GM12872 (cell line): ENCODE results near the gene SRRM2.

Experiments used
- CTCF ChIP-seq: IDR thresholded peaks from 3 replicates; pipeline ENCODE4 v1.5.1; 2011; ENCODE audit warnings: low read depth, mild to moderate bottlenecking, low read length, moderate library complexity; ENCODE audit not compliant: insufficient read depth

The SRRM2 gene

DNA sequence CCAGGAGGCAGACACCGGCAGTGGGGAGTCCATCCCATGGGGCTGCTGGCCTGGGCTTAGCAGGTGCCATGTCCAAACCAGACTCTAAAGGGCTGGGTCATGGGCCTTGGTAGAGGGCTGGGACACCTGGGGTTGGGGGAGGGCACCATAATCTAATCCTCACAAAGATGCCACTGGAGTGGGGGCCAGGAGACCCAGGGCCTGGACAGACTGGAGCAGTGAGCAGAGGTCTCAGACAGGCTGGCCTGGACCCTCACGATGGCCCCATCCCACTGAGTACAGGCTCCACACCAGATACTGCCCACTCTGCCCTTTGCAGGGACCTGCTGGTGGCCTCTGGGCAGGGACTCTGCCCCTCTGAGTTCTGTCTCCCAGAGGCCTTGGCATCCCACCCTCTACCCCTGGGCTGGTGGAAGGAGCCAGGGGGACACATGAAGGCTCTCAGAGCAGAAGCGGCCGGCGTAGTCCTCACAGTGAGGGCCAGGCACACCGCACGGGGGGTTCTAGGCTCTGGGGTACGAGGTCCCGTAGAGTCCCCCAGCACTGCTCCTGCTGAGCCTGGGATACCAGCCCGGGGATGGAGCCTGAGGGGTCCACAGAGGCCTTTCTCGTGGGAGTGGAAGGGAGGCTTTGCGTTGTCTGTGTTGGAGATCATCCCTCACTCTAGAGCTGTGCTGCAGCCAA is 10.0 kb upstream of the SRRM2 start:
- no peak for TF ChIP-seq CTCF

- no peak for TF ChIP-seq CTCF
Observed at GRCh38 chr16:2743007-2743810, 9.2 kb upstream of the SRRM2 start.

DNA sequence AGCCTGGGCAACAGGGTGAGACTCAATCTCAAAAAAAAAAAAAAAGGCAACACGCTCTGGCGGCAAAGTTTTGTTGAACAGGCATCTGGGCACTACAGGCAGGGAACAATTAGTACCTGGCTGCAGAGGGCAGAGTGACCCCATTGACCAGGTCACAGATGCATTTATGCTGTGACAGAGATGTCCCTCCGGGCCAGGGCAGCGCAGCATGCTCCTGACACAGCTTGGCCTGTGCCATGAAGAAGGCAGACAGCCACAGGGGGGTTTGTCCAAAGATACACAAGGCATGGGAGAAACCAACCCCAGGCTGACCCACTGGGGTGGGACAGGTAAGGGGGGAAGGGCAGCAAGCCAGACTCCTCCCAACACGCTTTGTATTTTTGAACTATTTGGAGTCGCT is 7.7 kb upstream of the SRRM2 start:
- no peak for TF ChIP-seq CTCF

GRCh38 chr16:2745116-2745890 is 7.1 kb upstream of the SRRM2 start:
- no peak for TF ChIP-seq CTCF

GRCh38 chr16:2745961-2746360 is 6.5 kb upstream of the SRRM2 start:
- no peak for TF ChIP-seq CTCF

- no peak for TF ChIP-seq CTCF
Observed at GRCh38 chr16:2748757-2749455, 3.5 kb upstream of the SRRM2 start.

DNA sequence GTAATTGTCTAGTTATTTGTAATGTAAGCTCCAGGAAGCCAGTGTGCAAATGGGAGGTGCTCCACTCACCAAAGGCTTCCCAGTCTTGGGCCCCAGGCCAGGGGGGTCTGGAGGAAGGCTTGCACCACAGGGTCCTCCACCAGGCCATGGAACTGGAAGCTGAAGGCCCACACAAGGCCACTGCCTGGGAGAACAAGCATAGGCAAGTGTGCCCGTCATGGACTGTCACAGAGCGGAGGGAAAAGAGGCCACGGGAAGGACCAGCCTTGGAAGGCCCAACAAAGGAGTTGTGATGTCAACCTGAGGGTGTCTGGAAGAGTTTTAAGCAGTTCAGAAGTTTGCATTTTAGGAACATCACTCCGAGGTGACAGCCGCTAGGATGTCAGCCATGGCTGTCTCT is 3.0 kb upstream of the SRRM2 start:
- no peak for TF ChIP-seq CTCF
